ENCODE results near the gene SORCS2. TPM values are rescaled to one million over a fixed set of nuclear protein-coding genes. Genes with fewer than 3 reads are reported as not detected.

Gene SORCS2
- total RNA-seq, 4 donors from 2014 or later = 2.0 to 7.4 (median 3.6) TPM

DNA sequence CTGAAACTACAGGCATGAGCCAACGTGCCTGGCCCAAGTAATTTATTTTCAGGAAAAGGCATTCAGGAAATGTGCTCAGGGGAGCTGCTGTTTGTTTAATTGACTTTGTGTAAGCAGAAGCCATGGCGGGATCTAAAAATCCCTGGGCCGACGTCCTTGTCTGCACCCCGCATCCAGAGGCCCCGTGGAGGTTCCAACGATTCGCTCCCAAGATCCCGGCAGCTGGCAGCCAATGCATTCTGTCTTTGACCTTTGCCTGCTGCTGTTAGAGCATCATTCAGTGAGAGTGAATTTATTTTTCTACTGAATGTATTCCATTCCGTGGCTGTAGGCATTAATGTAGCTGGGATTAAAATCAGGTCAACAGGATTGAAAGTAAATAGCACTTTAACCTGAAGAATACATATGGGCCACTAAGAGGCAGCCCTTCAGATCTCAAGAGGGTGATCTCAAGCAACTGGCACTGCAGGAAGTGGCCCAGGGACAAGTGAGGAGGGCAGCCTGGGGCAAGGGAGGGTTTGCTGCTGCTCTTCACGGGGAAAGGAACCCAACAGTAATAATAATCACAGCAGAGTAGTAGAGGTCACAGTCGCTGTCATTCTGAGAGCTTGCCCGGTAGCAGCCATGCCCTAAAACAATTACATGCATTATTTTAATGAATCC, 167.2 kb downstream of the SORCS2 start:
- 68 to 70% methylated on average over 6 to 11 of the region's 13 CpGs for WGBS, 2 donors (ENCODE audit: low coverage in 1 of 2)
- Histone ChIP-seq H3K9me3 (no peaks in the 10 kb centered on the region), H3K4me3 (no peak overlapping the region), H3K4me1 (peaks cover 0 to 47% (median 6%) of the 10 kb centered on the region in 3 donors), H3K27ac (no peak overlapping the region), H3K27me3 (no peaks in the 10 kb centered on the region), H3K36me3 (no peaks in the 10 kb centered on the region)
- TF ChIP-seq EP300 (IDR thresholded peaks at IDR 0.05) (no peak), POLR2A (IDR thresholded peaks at IDR 0.05) (no peak), POLR2AphosphoS5 (IDR thresholded peaks at IDR 0.05) (no peak)
- TF ChIP-seq, protein P1, sequence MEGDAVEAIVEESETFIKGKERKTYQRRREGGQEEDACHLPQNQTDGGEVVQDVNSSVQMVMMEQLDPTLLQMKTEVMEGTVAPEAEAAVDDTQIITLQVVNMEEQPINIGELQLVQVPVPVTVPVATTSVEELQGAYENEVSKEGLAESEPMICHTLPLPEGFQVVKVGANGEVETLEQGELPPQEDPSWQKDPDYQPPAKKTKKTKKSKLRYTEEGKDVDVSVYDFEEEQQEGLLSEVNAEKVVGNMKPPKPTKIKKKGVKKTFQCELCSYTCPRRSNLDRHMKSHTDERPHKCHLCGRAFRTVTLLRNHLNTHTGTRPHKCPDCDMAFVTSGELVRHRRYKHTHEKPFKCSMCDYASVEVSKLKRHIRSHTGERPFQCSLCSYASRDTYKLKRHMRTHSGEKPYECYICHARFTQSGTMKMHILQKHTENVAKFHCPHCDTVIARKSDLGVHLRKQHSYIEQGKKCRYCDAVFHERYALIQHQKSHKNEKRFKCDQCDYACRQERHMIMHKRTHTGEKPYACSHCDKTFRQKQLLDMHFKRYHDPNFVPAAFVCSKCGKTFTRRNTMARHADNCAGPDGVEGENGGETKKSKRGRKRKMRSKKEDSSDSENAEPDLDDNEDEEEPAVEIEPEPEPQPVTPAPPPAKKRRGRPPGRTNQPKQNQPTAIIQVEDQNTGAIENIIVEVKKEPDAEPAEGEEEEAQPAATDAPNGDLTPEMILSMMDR (IDR thresholded peaks at IDR 0.05) = no peak
- no peak for ATAC-seq

DNA sequence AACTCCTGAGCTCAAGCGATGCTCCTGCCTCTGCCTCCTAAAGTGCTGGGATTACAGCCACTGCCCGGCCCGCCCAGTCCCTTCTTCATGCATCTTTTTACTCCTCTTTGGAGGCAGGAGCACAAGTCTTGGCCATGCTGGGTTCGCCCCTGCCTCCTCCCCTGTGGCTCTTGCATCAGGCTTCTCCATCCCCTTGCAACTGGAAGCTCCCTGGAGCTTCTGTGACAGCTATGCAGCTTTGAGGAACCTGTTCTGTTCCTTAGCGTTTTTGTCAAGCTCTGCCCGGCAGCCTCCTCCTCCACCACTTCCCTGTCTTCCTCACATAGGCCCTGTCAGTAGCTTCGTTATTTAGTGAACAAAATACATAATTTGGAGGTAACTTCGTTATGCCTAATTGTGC, 168.5 kb downstream of the SORCS2 start:
- peaks cover 0 to 56% (median 12%) of the 10 kb centered on the region in 3 donors for H3K4me1 ChIP-seq
- peak overlapping the region in 3 of 4 donors; percentile 15 to 59 (median 55) for H3K27ac ChIP-seq
- H3K4me3 ChIP-seq = no peak overlapping the region
- 18 to 63% methylated on average over 2 to 6 of the region's 8 CpGs for WGBS, 2 donors (ENCODE audit: low coverage in 1 of 2)
- no peaks in the 10 kb centered on the region for H3K27me3 ChIP-seq
- H3K36me3 ChIP-seq = no peaks in the 10 kb centered on the region
- no peak for ATAC-seq
- TF ChIP-seq EP300 (IDR thresholded peaks at IDR 0.05) (no peak), POLR2A (IDR thresholded peaks at IDR 0.05) (no peak), POLR2AphosphoS5 (IDR thresholded peaks at IDR 0.05) (no peak)
- TF ChIP-seq, protein P1 (IDR thresholded peaks at IDR 0.05) = no peak
- no peaks in the 10 kb centered on the region for H3K9me3 ChIP-seq

DNA sequence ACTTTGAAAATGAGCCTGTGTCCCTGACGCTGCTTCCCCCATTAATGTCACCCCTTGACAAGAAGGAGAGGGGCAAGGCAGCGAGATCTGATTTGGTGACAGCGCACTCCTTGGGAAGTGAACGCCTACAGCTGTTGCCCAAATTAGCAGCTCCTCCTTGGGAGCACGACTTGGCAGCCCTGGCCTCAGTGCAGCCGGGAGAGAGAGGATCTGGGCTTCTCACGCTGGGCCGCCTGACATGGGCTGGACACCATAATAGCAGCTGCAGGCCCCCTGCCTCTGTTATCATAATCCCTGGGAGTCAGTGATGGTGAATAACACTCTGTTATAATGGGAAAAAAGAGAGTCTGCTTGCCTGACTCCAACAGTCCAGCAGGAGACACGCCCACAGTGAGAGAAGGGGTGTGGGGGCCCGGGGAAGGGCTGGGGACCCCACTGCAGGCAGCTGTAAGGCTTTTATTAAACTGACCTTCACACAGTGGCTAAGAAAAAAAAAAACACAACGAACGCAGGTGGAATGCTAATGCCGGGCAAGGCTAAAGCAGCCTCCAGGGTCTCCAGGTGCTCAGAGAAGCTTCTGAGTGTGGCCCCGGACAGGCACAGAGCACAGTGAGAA, 169.1 kb downstream of the SORCS2 start:
- H3K36me3 ChIP-seq = no peaks in the 10 kb centered on the region
- no peak for TF ChIP-seq POLR2A (IDR thresholded peaks at IDR 0.05)
- TF ChIP-seq, protein P1 (IDR thresholded peaks at IDR 0.05) = no peak
- TF ChIP-seq EP300 (IDR thresholded peaks at IDR 0.05) = no peak
- no peak for TF ChIP-seq POLR2AphosphoS5 (IDR thresholded peaks at IDR 0.05)
- H3K4me3 ChIP-seq = no peak overlapping the region
- peaks cover 0 to 62% (median 14%) of the 10 kb centered on the region in 3 donors for H3K4me1 ChIP-seq
- H3K27ac ChIP-seq = peak overlapping the region in 3 of 4 donors; percentile 15 to 59 (median 55)
- no peaks in the 10 kb centered on the region for H3K27me3 ChIP-seq
- WGBS, 2 donors (ENCODE audit: low coverage in 1 of 2) = 14 to 20% methylated on average over 1 to 7 of the region's 14 CpGs
- ATAC-seq = peak; percentile 46
- H3K9me3 ChIP-seq = no peaks in the 10 kb centered on the region

DNA sequence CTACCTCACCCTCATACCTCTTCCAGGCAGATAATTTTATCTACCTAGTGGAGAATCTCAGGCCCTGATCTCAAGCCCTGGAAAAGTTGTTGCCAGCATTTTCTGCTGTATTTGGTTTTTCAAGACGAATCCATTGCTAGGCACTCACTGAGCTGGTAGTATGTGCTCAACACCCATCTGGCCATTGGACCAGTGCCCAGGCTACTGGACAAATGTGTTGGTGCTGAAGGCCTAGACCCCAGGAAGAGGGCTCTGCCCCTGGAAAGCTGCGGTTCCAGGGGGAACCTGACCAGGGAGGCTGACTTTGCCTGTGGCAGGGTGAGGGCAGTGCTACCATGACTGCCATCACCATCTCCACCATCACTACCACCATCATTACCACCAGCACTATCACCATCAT, 170.0 kb downstream of the SORCS2 start:
- Histone ChIP-seq H3K27ac (no peak overlapping the region), H3K27me3 (no peaks in the 10 kb centered on the region), H3K4me1 (peaks cover 0 to 61% (median 14%) of the 10 kb centered on the region in 3 donors), H3K36me3 (no peaks in the 10 kb centered on the region), H3K9me3 (no peaks in the 10 kb centered on the region), H3K4me3 (no peak overlapping the region)
- ATAC-seq = no peak
- TF ChIP-seq POLR2AphosphoS5 (IDR thresholded peaks at IDR 0.05) (no peak), EP300 (IDR thresholded peaks at IDR 0.05) (no peak), POLR2A (IDR thresholded peaks at IDR 0.05) (no peak)
- TF ChIP-seq, protein P1 (IDR thresholded peaks at IDR 0.05) = no peak
- WGBS, 2 donors (ENCODE audit: low coverage in 1 of 2) = 100% methylated on average over 1 of the region's 2 CpGs
